ENCODE results near the gene F7.

DNA sequence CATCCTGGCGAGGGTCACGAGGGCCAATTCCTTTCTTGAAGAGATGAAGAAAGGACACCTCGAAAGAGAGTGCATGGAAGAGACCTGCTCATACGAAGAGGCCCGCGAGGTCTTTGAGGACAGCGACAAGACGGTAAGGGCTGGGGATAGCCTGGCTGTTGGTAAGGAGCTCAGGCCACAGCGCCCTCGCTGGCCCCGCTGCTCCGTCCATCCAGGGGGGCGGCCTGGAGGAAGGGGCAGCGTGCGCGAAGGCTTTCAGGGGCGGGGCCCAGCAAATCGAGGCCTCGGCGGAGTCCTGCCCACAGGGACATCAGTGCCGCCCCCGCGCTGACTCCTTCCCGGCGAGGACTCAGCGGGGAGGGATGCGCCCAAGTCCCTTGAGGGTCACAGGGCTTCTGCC lies 23.9 kb downstream of the F7 start:
- TF ChIP-seq GATA2 (IDR thresholded peaks at IDR 0.05; ENCODE audit: low read depth, low read length) (no peak), GATA3 (IDR thresholded peaks at IDR 0.05; ENCODE audit: low read depth, low read length) (no peak)

Measured in SH-SY5Y (cell line).